Neural progenitor cell (in vitro differentiated cells): ENCODE results near the gene STK4.

ENCODE experiments used
- EZH2 ChIP-seq: fragments of 200-600 bp; sonication (generic); IDR thresholded peaks from 2 replicates; pipeline ENCODE4 v1.6.1; 2017; ENCODE audit warnings: antibody characterized with exemption, mild to moderate bottlenecking, moderate library complexity
- EZH2phosphoT487 ChIP-seq: fragments of 200-600 bp; sonication (generic); IDR thresholded peaks from 2 replicates; pipeline ENCODE4 v1.6.1; 2017; ENCODE audit warnings: antibody characterized with exemption
- TF ChIP-seq, protein P1 (sequence below): fragments of 200-600 bp; sonication (generic); IDR thresholded peaks from 2 replicates; pipeline ENCODE4 v1.5.1; 2017; ENCODE audit warnings: antibody characterized with exemption, mild to moderate bottlenecking

- TF ChIP-seq, protein P1, sequence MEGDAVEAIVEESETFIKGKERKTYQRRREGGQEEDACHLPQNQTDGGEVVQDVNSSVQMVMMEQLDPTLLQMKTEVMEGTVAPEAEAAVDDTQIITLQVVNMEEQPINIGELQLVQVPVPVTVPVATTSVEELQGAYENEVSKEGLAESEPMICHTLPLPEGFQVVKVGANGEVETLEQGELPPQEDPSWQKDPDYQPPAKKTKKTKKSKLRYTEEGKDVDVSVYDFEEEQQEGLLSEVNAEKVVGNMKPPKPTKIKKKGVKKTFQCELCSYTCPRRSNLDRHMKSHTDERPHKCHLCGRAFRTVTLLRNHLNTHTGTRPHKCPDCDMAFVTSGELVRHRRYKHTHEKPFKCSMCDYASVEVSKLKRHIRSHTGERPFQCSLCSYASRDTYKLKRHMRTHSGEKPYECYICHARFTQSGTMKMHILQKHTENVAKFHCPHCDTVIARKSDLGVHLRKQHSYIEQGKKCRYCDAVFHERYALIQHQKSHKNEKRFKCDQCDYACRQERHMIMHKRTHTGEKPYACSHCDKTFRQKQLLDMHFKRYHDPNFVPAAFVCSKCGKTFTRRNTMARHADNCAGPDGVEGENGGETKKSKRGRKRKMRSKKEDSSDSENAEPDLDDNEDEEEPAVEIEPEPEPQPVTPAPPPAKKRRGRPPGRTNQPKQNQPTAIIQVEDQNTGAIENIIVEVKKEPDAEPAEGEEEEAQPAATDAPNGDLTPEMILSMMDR: no peak
- TF ChIP-seq EZH2: no peak
- no peak for TF ChIP-seq EZH2phosphoT487
Observed at GRCh38 chr20:45019762-45020123, 53.4 kb downstream of the STK4 start.
